HuH-7.5 (cell line): ENCODE data around the gene CREB3L2.
"Not testable (repeated sequence)": the region's sequence is repeated elsewhere in the genome, so short reads cannot be mapped to it uniquely, and the experiment has no call there.

ENCODE experiments used
- DNase-seq: peaks from one replicate; pipeline ENCODE4 v3.0.0; 2011; ENCODE audit warnings: low spot score

CREB3L2 gene

GRCh38 chr7:137835486-137836112 is 166.3 kb downstream of the CREB3L2 start:
- DNase-seq: no peak

GRCh38 chr7:137834552-137834951 is 167.3 kb downstream of the CREB3L2 start:
- DNase-seq: no peak

GRCh38 chr7:137832990-137833389 is 168.9 kb downstream of the CREB3L2 start:
- DNase-seq: not testable (repeated sequence)

GRCh38 chr7:137832382-137832781 is 169.5 kb downstream of the CREB3L2 start:
- no peak for DNase-seq

- not testable (repeated sequence) for DNase-seq
Measured at GRCh38 chr7:137831555-137831954, 170.3 kb downstream of the CREB3L2 start.

GRCh38 chr7:137829337-137829992 is 172.4 kb downstream of the CREB3L2 start:
- no peak for DNase-seq

GRCh38 chr7:137828456-137828855 is 173.4 kb downstream of the CREB3L2 start:
- DNase-seq: no peak

- no peak for DNase-seq
Measured at GRCh38 chr7:137825489-137825888, 176.4 kb downstream of the CREB3L2 start.
